ENCODE data around the gene TCP10L. TPM values are rescaled to one million over a fixed set of nuclear protein-coding genes. Genes with fewer than 3 reads are reported as not detected.

Gene TCP10L
- total and polyA plus RNA-seq, 2 of the 13 experiments (the other 11 are each of a cell fraction or from before 2014, with no cell fraction given): 0.90 to 2.4 TPM

DNA sequence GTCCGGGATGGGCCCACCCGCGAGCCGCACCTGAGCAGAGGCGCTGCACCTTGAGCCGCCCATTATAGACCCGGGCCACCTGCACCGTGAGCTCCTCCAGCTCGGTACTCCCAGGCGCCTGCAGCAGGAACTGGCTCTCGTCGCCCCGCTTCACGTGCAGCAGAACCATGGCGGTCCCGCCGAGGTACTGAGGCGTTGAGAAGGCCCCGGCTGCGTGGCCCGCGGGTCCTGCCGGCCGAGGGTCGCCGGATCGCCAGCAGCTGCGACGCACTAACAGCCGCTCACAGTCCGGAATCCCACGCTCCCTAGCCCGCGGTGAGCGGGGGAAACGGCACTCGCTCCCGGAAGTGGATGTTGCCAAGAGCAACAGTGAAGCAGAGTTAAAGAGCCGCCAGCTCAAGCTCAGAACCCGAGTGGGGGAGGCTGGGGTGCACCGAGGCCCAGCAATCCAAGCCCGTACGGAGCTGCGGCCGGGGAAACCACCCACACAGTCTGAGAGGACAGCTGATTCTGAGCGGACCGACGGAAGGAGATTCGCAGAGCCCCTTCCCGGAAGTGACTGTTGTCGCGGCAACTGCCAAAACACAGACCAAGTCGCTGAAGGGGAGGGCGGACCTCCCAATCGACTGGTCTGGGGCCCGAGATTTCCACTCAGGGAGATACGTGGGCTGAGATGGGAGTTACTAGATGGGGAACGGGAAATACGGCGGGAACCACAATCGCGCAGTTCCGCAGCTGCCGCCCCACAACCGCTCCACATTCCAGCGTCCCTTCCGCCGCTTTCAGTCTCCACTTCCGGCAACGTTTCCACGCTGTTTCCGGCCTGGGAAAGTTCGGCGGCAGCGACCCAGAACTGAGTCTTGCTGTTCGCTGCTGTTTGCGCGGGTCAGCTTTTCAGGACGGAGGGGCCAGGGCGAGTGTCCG is 27.0 kb upstream of the TCP10L start, which contains the start of gene CFAP298 (continued):
- TF ChIP-seq, protein P1, sequence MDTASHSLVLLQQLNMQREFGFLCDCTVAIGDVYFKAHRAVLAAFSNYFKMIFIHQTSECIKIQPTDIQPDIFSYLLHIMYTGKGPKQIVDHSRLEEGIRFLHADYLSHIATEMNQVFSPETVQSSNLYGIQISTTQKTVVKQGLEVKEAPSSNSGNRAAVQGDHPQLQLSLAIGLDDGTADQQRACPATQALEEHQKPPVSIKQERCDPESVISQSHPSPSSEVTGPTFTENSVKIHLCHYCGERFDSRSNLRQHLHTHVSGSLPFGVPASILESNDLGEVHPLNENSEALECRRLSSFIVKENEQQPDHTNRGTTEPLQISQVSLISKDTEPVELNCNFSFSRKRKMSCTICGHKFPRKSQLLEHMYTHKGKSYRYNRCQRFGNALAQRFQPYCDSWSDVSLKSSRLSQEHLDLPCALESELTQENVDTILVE (CRISPR knock-in tag; IDR thresholded peaks at IDR 0.05): peak; percentile 84
- TF ChIP-seq, protein P2, sequence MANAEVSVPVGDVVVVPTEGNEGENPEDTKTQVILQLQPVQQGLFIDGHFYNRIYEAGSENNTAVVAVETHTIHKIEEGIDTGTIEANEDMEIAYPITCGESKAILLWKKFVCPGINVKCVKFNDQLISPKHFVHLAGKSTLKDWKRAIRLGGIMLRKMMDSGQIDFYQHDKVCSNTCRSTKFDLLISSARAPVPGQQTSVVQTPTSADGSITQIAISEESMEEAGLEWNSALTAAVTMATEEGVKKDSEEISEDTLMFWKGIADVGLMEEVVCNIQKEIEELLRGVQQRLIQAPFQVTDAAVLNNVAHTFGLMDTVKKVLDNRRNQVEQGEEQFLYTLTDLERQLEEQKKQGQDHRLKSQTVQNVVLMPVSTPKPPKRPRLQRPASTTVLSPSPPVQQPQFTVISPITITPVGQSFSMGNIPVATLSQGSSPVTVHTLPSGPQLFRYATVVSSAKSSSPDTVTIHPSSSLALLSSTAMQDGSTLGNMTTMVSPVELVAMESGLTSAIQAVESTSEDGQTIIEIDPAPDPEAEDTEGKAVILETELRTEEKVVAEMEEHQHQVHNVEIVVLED (CRISPR knock-in tag; IDR thresholded peaks at IDR 0.05; ENCODE audit: borderline replicate concordance): peak; percentile 71
- TF ChIP-seq, protein P3, sequence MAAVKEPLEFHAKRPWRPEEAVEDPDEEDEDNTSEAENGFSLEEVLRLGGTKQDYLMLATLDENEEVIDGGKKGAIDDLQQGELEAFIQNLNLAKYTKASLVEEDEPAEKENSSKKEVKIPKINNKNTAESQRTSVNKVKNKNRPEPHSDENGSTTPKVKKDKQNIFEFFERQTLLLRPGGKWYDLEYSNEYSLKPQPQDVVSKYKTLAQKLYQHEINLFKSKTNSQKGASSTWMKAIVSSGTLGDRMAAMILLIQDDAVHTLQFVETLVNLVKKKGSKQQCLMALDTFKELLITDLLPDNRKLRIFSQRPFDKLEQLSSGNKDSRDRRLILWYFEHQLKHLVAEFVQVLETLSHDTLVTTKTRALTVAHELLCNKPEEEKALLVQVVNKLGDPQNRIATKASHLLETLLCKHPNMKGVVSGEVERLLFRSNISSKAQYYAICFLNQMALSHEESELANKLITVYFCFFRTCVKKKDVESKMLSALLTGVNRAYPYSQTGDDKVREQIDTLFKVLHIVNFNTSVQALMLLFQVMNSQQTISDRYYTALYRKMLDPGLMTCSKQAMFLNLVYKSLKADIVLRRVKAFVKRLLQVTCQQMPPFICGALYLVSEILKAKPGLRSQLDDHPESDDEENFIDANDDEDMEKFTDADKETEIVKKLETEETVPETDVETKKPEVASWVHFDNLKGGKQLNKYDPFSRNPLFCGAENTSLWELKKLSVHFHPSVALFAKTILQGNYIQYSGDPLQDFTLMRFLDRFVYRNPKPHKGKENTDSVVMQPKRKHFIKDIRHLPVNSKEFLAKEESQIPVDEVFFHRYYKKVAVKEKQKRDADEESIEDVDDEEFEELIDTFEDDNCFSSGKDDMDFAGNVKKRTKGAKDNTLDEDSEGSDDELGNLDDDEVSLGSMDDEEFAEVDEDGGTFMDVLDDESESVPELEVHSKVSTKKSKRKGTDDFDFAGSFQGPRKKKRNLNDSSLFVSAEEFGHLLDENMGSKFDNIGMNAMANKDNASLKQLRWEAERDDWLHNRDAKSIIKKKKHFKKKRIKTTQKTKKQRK (IDR thresholded peaks at IDR 0.05; ENCODE audit: low read length): no peak
- TF ChIP-seq ZNF292 (CRISPR knock-in tag; IDR thresholded peaks at IDR 0.05; ENCODE audit: borderline replicate concordance, low read depth): no peak
- TF ChIP-seq, protein P4, sequence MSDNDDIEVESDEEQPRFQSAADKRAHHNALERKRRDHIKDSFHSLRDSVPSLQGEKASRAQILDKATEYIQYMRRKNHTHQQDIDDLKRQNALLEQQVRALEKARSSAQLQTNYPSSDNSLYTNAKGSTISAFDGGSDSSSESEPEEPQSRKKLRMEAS (IDR thresholded peaks at IDR 0.05): peak; percentile 85
- peak; percentile 99 for TF ChIP-seq ZNF367 (CRISPR knock-in tag; IDR thresholded peaks at IDR 0.05; ENCODE audit: borderline replicate concordance)
- TF ChIP-seq HDAC6 (IDR thresholded peaks at IDR 0.05; ENCODE audit: low read depth, low read length): no peak
- TF ChIP-seq SNAPC2 (CRISPR knock-in tag; IDR thresholded peaks at IDR 0.05): peak; percentile 33; the same call in 1 of the 2 replicates
- TF ChIP-seq, protein P5, sequence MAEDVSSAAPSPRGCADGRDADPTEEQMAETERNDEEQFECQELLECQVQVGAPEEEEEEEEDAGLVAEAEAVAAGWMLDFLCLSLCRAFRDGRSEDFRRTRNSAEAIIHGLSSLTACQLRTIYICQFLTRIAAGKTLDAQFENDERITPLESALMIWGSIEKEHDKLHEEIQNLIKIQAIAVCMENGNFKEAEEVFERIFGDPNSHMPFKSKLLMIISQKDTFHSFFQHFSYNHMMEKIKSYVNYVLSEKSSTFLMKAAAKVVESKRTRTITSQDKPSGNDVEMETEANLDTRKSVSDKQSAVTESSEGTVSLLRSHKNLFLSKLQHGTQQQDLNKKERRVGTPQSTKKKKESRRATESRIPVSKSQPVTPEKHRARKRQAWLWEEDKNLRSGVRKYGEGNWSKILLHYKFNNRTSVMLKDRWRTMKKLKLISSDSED (CRISPR knock-in tag; IDR thresholded peaks at IDR 0.05): 0 out of 2 replicates have a peak, but pooled peaks have one; percentile 41
- no peak for TF ChIP-seq ZSCAN29 (CRISPR knock-in tag; conservative IDR thresholded peaks at IDR 0.05)
- TF ChIP-seq MED1 (CRISPR knock-in tag; IDR thresholded peaks at IDR 0.05): peak; percentile 62; the same call in 1 of the 2 replicates

Measured in HepG2 (cell line).